Loucy (cell line): ENCODE results near the gene RFNG.

Experiments used
- H2AFZ ChIP-seq: fragments of 200-600 bp; sonication (generic); 2 replicates; pipeline ENCODE4 v1.6.0; 2016; ENCODE audit warnings: antibody characterized with exemption, mild to moderate bottlenecking, low read length, moderate library complexity
- H3F3A ChIP-seq: fragments of 200-600 bp; 2 replicates; pipeline ENCODE4 v1.6.0; 2016; ENCODE audit warnings: antibody characterized with exemption, low read depth, mild to moderate bottlenecking
- H3K27me3 ChIP-seq: fragments of 200-600 bp; sonication (generic); 2 replicates; pipeline ENCODE4 v1.6.1; 2014; ENCODE audit warnings: low read length, mild to moderate bottlenecking; ENCODE audit not compliant: insufficient read depth, poor library complexity, severe bottlenecking
- H3K36me3 ChIP-seq: fragments of 200-600 bp; sonication (generic); 2 replicates; pipeline ENCODE4 v1.6.1; 2016; ENCODE audit warnings: low read length; ENCODE audit not compliant: insufficient read depth
- H3K4me1 ChIP-seq: fragments of 200-600 bp; sonication (generic); 2 replicates; pipeline ENCODE4 v1.5.1; 2014; ENCODE audit warnings: low read length, mild to moderate bottlenecking; ENCODE audit not compliant: insufficient read depth, poor library complexity, severe bottlenecking
- H3K4me2 ChIP-seq: fragments of 200-600 bp; sonication (generic); 2 replicates; pipeline ENCODE4 v1.6.0; 2014; ENCODE audit warnings: antibody characterized with exemption, low read length, low read depth, mild to moderate bottlenecking; ENCODE audit not compliant: poor library complexity, severe bottlenecking
- H3K4me3 ChIP-seq: fragments of 200-600 bp; sonication (generic); 2 replicates; pipeline ENCODE4 v1.5.1; 2014; ENCODE audit warnings: low read length, mild to moderate bottlenecking, mixed read lengths; ENCODE audit not compliant: poor library complexity, severe bottlenecking
- H3K79me2 ChIP-seq: fragments of 200-600 bp; sonication (generic); 2 replicates; pipeline ENCODE4 v1.6.1; 2014; ENCODE audit warnings: low read length; ENCODE audit not compliant: insufficient read depth
- H3K9ac ChIP-seq: fragments of 200-600 bp; sonication (generic); 2 replicates; pipeline ENCODE4 v1.6.0; 2014; ENCODE audit warnings: mild to moderate bottlenecking, low read depth, low read length, moderate library complexity; ENCODE audit not compliant: poor library complexity, severe bottlenecking
- H3K9me2 ChIP-seq: fragments of 200-600 bp; sonication (generic); replicated peaks from 2 replicates; pipeline ENCODE4 v1.6.1; 2016; ENCODE audit warnings: low read depth, low read length, mixed read lengths
- H3K9me3 ChIP-seq: fragments of 200-600 bp; sonication (generic); 2 replicates; pipeline ENCODE4 v1.6.1; 2014; ENCODE audit warnings: mild to moderate bottlenecking, antibody characterized with exemption, low read length, low read depth; ENCODE audit not compliant: insufficient read depth
- H4K20me1 ChIP-seq: fragments of 200-600 bp; sonication (generic); 2 replicates; pipeline ENCODE4 v1.6.0; 2014; ENCODE audit warnings: antibody characterized with exemption, low read length, mild to moderate bottlenecking; ENCODE audit not compliant: insufficient read depth, poor library complexity, severe bottlenecking
- EZH2phosphoT487 ChIP-seq: fragments of 200-600 bp; IDR thresholded peaks from 2 replicates; pipeline ENCODE4 v1.6.1; 2018; ENCODE audit warnings: antibody characterized with exemption, mild to moderate bottlenecking, moderate library complexity, borderline replicate concordance
- TF ChIP-seq, protein P1 (sequence below): fragments of 200-600 bp; sonication (generic); conservative IDR thresholded peaks from 2 replicates; pipeline ENCODE4 v1.5.1; 2014; ENCODE audit warnings: mild to moderate bottlenecking, antibody characterized with exemption, low read length

The RFNG gene

DNA sequence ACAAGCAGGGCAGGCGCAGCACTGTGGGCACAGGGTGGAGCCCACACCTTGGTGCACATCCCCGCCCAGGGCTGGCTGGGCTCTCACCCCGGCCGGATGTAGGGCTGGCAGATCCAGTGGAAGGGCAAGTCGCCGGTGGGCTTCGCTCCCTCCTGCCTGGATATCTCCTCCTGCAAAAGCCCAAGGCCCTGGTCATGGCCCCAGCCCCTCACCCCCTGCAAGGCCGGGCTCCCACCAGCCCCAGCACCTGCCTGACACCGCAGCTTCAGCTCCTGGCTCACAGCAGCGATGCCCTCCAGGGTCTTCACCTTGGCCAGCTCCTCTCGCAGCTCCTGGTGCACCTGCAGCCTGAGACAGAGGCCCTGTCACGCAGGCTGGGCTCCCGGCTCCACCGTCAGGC lies 9.0 kb upstream of the RFNG start:
- peaks cover 21% of the 10 kb centered on the region for H3K79me2 ChIP-seq
- peaks cover 4% of the 10 kb centered on the region for H4K20me1 ChIP-seq
- TF ChIP-seq, protein P1, sequence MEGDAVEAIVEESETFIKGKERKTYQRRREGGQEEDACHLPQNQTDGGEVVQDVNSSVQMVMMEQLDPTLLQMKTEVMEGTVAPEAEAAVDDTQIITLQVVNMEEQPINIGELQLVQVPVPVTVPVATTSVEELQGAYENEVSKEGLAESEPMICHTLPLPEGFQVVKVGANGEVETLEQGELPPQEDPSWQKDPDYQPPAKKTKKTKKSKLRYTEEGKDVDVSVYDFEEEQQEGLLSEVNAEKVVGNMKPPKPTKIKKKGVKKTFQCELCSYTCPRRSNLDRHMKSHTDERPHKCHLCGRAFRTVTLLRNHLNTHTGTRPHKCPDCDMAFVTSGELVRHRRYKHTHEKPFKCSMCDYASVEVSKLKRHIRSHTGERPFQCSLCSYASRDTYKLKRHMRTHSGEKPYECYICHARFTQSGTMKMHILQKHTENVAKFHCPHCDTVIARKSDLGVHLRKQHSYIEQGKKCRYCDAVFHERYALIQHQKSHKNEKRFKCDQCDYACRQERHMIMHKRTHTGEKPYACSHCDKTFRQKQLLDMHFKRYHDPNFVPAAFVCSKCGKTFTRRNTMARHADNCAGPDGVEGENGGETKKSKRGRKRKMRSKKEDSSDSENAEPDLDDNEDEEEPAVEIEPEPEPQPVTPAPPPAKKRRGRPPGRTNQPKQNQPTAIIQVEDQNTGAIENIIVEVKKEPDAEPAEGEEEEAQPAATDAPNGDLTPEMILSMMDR = no peak
- no peak for TF ChIP-seq EZH2phosphoT487
- H3K4me2 ChIP-seq = no peak overlapping the region
- no peak overlapping the region for H3K4me3 ChIP-seq
- H3K9ac ChIP-seq = no peak overlapping the region
- H3F3A ChIP-seq = no peaks in the 10 kb centered on the region
- no peaks in the 10 kb centered on the region for H3K9me2 ChIP-seq
- H3K27me3 ChIP-seq = no peaks in the 10 kb centered on the region
- peaks cover 9% of the 10 kb centered on the region for H3K4me1 ChIP-seq
- H3K36me3 ChIP-seq = peaks cover 34% of the 10 kb centered on the region; the same call in 1 of the 2 replicates
- no peak overlapping the region for H2AFZ ChIP-seq
- no peaks in the 10 kb centered on the region for H3K9me3 ChIP-seq

GRCh38 chr17:82060001-82060380 lies 8.4 kb upstream of the RFNG start:
- peaks cover 34% of the 10 kb centered on the region; the same call in 1 of the 2 replicates for H3K36me3 ChIP-seq
- peaks cover 3% of the 10 kb centered on the region for H4K20me1 ChIP-seq

DNA sequence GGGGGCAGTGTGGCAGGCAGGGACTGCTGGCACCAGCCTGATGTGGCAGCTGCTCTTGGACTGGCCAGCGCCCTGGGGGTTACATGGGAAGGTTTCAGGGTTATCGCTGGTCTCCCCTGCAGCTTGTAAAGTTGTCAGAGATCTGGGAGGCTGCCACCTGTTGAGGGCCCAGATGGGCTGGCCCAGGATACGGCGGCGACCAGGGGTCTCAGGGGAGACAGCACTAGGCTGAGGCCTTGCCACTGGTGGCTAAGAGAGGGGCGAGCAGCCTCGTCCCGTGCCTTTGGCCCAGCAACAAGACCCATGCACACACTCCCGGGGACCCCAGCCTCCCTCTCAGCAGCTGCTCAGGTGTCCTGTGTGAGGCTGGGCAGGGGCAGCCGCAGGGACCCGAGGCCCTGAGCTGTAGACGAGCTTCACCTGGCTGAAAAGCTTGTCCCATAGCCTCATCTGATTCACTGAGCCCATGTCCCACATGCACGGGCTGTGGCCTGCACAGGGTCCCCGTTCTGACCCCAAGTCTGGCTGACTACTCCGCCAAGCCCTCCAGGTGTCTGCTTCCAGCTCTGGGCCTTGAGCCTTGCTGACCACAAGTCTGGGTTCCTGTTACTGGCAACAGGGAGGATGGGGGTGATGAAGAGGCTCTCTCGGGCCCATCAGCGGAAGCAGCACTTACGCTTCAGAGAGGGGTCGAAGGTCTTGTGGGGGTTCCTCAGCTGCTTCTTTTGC lies 7.8 kb upstream of the RFNG start:
- TF ChIP-seq, protein P1 = no peak
- TF ChIP-seq EZH2phosphoT487 = no peak
- Histone ChIP-seq H3K4me1 (peaks cover 2% of the 10 kb centered on the region), H4K20me1 (no peaks in the 10 kb centered on the region), H3K9ac (no peak overlapping the region), H3K27me3 (no peaks in the 10 kb centered on the region), H3K4me2 (no peak overlapping the region), H3K36me3 (peaks cover 34% of the 10 kb centered on the region; the same call in 1 of the 2 replicates), H3K4me3 (no peak overlapping the region), H2AFZ (no peak overlapping the region), H3K9me2 (no peaks in the 10 kb centered on the region), H3F3A (no peaks in the 10 kb centered on the region), H3K9me3 (no peaks in the 10 kb centered on the region), H3K79me2 (peaks cover 12% of the 10 kb centered on the region; the same call in 1 of the 2 replicates)

More at GRCh38 chr17:82060001-82060380, 8.4 kb upstream of the RFNG start:
- Histone ChIP-seq H2AFZ (no peak overlapping the region), H3K27me3 (no peaks in the 10 kb centered on the region), H3K9me3 (no peaks in the 10 kb centered on the region), H3K79me2 (peaks cover 17% of the 10 kb centered on the region), H3K9me2 (no peaks in the 10 kb centered on the region), H3K4me2 (no peak overlapping the region), H3K4me3 (no peak overlapping the region), H3F3A (no peaks in the 10 kb centered on the region), H3K4me1 (peaks cover 8% of the 10 kb centered on the region), H3K9ac (no peak overlapping the region)
- TF ChIP-seq, protein P1 = no peak
- no peak for TF ChIP-seq EZH2phosphoT487
